ENCODE results near the gene FAM167B. TPM values are rescaled to one million over a fixed set of nuclear protein-coding genes. Genes with fewer than 3 reads are reported as not detected.

The FAM167B gene
- total and polyA plus RNA-seq, 2 donors (not counting 1 experiment from before 2014, with no cell fraction given): 1.1 to 5.4 TPM

DNA sequence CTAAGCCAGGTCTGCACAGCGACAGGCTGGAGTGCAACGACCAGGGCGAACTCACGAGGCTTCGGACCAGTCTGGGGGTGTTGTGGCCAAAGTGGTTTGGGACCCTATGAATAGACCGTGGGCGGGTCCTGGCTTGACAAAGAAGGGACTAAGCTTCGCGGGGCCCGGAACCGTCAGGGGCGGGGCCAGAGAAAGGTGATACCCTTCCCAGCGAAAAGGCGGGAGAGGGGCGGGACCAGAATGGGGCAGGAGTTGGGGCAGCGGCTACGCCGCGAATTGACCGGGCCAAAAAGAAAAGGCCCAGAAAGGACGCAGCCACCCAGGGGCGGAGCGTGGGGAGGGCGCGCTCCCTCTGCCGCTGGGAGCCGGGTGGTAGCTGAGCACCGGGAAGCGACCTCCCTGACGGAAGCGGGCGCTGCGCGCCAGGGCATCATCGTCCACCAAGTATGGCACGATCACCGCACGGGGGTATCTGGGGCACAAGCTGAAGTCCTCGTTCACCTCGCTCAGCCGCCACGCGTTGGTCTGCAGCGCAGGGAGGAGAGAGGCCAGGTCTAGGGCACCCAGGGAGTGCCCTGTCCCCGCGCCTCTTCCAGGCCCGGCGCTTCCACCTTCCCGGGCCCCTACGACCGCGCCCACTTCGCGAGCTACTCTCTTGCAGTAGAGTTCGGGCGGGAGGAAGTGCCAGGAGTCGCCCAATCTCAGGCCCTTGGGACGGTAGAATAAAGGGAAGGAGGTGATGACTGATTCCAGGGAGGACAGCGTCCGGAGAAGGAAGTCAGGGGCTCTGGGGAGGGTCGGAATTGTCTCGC is 6.7 kb upstream of the FAM167B start:
- H3K36me3 ChIP-seq (replicated peaks in 1 of 2; ENCODE audit: control extremely low read depth in 1 of 2, control insufficient read depth in 1 of 2, extremely low read depth in 1 of 2, insufficient read depth in 2 of 2, low read length in 1 of 2): no peaks in the 10 kb centered on the region
- peak overlapping the region; percentile 93 for H3K27ac Mint-ChIP-seq
- no peaks in the 10 kb centered on the region for H4K20me1 ChIP-seq (ENCODE audit: control insufficient read depth, insufficient read depth, low read length, poor library complexity, severe bottlenecking)
- WGBS (ENCODE audit: insufficient coverage): 7% methylated on average over 61 of the region's 62 CpGs
- ChIA-PET CTCF (interaction anchor here (0.8 to 8.7 kb wide), 39 partner anchors 9 to 276 kb away, joined by 3 to 118 read pairs (median 5); partner anchors contain the start of genes BSDC1, DCDC2B, EIF3I and FAM167B), POLR2A (interaction anchor here (0.5 to 4.3 kb wide), 22 partner anchors 9 to 154 kb away, joined by 3 to 60 read pairs (median 6); partner anchors contain the start of genes BSDC1, CCDC28B, HDAC1 and LCK)
- H3K79me2 ChIP-seq (ENCODE audit: control insufficient read depth, insufficient read depth, low read length): no peaks in the 10 kb centered on the region
- no peaks in the 10 kb centered on the region for H3K27me3 ChIP-seq (replicated peaks in 1 of 4; ENCODE audit: control extremely low read depth in 1 of 4, control insufficient read depth in 3 of 4, insufficient read depth in 4 of 4, low read length in 3 of 4)
- peak overlapping the region; percentile 92 for H3K4me2 ChIP-seq (replicated peaks; ENCODE audit: low read depth, low read length, poor library complexity, severe bottlenecking)
- no peaks in the 10 kb centered on the region for H3K27me3 Mint-ChIP-seq
- H2AFZ ChIP-seq (ENCODE audit: insufficient read depth, low read depth, low read length, poor library complexity, severe bottlenecking): peak overlapping the region; percentile 86
- peak overlapping the region; percentile 4 to 61 for H3K27ac ChIP-seq (ENCODE audit: low read length in 2 of 2)
- intact Hi-C loops (cut with micrococcal nuclease): loop anchor here (1.0 to 5.0 kb wide), 6 partner anchors 10 to 94 kb away; partner anchors contain the start of genes DCDC2B, EIF3I, IQCC and TMEM234
- peak overlapping the region; percentile 95 for H3K4me3 Mint-ChIP-seq
- DNase-seq: peak; percentile 75
- peaks cover 16 to 31% of the 10 kb centered on the region in 2 donors for H3K4me1 ChIP-seq (ENCODE audit: control insufficient read depth in 2 of 2, insufficient read depth in 2 of 2, low read length in 2 of 2)
- peak overlapping the region; percentile 76 for H3K9ac ChIP-seq (ENCODE audit: low read length)
- no peaks in the 10 kb centered on the region for H3K9me3 Mint-ChIP-seq (ENCODE audit: insufficient read depth)
- no peaks in the 10 kb centered on the region for H3K9me3 ChIP-seq (ENCODE audit: control extremely low read depth in 1 of 3, control insufficient read depth in 2 of 3, insufficient read depth in 1 of 3, low read length in 2 of 3)
- peaks cover 20% of the 10 kb centered on the region for H3K4me1 Mint-ChIP-seq
- TF ChIP-seq EZH2 (IDR thresholded peaks at IDR 0.05; ENCODE audit: borderline replicate concordance, insufficient read depth, low read depth, low read length, poor library complexity, severe bottlenecking) (no peak), CTCF (IDR thresholded peaks at IDR 0.05) (peak; percentile 30)
- peak overlapping the region; percentile 50 to 77 (median 69) for H3K4me3 ChIP-seq (ENCODE audit: control extremely low read depth in 1 of 5, extremely low read depth in 1 of 5, insufficient read depth in 1 of 5, low read depth in 2 of 5, low read length in 4 of 5)
- peak; percentile 79 for ATAC-seq (ENCODE audit: low read depth)

All from B cell (primary cell).